NCI-H1436 (cell line): ENCODE results near the gene RPS3A.
"Not testable (repeated sequence)": the region's sequence is repeated elsewhere in the genome, so short reads cannot be mapped to it uniquely, and the experiment has no call there.

Experiments
- DNase-seq: peaks from one replicate; lab custom pipeline; 2025; lab: John Stamatoyannopoulos, UW

RPS3A gene

GRCh38 chr4:151099229-151099975 lies at the start of gene RPS3A:
TSS of gene RPS3A (plus strand) at chr4:151099628. CDS start at chr4:151099653, 25 bp downstream.
- DNase-seq = peak; percentile 96

DNA sequence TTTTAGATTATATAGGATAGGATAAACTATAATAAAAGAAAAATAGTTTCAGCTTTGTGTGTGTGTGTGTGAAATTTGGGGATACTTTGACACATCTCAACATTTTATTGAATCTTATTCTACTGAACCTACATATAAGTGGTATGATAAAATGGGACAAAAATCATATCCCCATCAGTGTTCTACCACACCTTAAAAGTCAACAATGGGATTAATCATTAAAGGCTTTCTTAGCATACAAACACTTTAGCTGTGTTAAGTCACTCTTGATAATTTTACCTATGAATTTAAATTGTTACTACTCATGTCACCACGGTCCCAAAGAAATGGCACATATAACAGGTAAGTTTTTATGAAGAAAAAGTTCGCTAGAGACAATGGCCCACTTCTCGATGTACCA lies 46.6 kb upstream of the RPS3A start:
- DNase-seq = no peak

GRCh38 chr4:151055539-151055938 lies 43.9 kb upstream of the RPS3A start:
- DNase-seq = no peak

DNA sequence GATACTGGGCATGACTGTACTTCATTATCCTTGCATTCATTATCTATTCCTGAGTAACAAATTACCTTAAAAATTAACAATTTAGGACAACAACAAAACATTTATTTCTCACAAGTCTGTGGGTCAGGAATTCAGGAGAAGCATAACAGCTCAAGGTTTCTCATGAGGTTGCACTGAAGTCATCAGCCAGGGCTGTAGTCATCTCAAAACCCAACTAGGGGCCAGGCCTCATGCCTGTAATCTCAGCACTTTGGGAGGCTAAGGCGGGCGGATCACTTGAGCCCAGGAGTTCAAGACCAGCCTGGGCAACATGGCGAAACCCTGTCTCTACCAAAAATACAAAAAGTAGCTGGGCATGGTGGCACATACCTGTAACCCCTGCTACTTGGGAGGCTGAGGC lies 36.3 kb upstream of the RPS3A start:
- DNase-seq = not testable (repeated sequence)

- DNase-seq = no peak
Observed at GRCh38 chr4:151067316-151067970, 32.0 kb upstream of the RPS3A start.

GRCh38 chr4:151074416-151074916 lies 25.0 kb upstream of the RPS3A start:
- no peak for DNase-seq

GRCh38 chr4:151077978-151078377 lies 21.4 kb upstream of the RPS3A start:
- not testable (repeated sequence) for DNase-seq

GRCh38 chr4:151087467-151087866 lies 12.0 kb upstream of the RPS3A start:
- DNase-seq = no peak

DNA sequence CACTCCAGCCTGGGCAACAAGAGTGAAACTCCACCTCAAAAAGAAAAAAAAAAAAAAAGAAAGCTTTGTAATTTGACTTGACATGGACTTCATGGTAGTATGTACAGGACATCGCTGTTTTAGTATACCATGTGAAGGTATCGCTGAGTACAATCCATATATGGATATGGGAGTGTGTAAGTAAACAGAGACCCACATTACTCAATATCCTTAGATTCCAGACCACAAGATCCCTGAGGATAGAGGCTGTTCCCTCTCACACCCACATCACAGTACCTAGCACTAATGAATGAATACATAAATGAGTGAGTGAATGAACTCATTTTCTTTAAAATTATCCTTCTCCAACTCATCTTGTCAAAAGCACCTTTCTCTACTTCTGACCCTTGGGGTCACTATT lies 8.4 kb upstream of the RPS3A start:
- DNase-seq = no peak

DNA sequence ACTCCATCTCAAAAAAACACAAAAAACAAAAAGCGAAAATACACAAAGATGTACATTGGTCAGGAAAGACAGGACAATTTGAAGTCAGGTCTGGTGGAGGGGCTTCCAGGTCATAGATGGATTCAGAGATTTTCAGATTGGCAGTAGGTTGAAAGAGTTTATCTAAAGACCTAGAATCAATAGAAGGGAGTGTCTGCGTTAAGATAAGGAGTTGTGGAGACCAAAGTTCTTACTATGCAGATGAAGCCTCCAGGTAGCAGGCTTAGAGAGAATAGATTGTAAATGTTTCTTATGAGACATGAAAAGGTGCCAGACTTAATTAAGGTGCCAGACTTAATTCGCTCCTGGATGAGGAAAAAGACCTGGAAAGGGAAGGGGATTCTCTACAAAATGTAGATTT lies 6.9 kb upstream of the RPS3A start:
- DNase-seq = no peak

GRCh38 chr4:151093203-151093602 lies 6.2 kb upstream of the RPS3A start:
- no peak for DNase-seq

GRCh38 chr4:151094290-151094751 lies 5.1 kb upstream of the RPS3A start:
- DNase-seq = no peak

DNA sequence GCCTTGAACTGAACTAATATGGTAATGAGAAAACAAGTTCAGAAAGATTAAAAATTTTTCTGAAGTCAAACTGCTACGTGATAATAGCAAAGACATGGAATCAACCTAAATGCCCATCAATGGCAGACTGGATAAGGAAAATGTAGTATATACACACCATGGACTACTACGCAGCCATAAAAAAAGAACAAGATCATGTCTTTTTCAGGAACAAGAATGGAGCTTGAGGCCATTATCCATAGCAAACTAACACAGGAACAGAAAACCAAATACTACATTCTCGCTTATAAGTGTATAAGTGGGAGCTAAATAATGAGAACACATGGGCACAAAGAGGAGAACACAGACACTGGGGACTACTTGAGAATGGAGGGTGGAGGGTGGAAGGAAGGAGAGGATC lies 4.3 kb upstream of the RPS3A start:
- DNase-seq = no peak

DNA sequence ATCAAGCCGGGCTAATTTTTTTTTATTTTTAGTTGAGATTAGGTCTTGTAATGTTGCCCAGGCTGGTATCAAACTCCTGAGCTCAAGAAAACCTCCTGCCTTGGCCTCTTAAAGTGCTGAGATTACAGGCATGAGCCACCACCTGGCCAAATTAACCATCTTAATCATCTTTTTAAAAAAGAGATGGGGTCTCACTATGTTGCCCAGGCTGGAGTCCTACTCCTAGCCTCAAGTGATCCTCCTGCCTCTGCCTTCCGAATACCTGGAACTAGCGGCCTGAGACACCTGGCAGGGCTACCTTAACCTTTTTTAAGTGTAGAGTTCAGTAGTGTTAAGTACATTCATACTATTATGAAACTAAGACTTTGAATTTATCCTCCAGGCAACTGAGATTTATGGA lies 1.7 kb upstream of the RPS3A start:
- no peak for DNase-seq

GRCh38 chr4:151098979-151099228 lies 524 bp upstream of the RPS3A start:
- DNase-seq = no peak

- no peak for DNase-seq
Observed at GRCh38 chr4:151099976-151100417, 569 bp downstream of the RPS3A start.

GRCh38 chr4:151100531-151100930 lies 1.1 kb downstream of the RPS3A start:
- DNase-seq = no peak

GRCh38 chr4:151103758-151104157 lies 4.3 kb downstream of the RPS3A start:
- DNase-seq = no peak

DNA sequence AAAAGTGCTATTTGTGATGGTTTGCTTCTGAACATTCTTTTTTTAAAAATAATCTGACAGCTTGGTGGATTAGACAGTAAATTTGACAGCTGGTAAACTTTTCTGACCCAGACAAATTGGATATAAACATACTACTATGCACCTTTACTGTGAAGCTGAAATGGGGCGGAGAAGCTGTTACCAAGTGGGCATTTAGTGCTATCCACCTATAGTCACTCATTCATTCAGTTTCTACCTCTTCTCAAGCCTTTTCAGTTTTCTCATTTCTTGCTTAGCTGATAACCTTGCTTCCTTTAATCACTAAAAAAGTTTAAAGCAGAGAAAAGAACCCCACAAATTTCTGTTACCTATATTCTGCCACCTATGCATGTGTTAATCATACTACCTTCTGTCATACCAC lies 5.2 kb downstream of the RPS3A start:
- no peak for DNase-seq

GRCh38 chr4:151105454-151106032 lies 6.1 kb downstream of the RPS3A start:
- DNase-seq = no peak

- DNase-seq = no peak
Observed at GRCh38 chr4:151107063-151107462, 7.6 kb downstream of the RPS3A start.

DNA sequence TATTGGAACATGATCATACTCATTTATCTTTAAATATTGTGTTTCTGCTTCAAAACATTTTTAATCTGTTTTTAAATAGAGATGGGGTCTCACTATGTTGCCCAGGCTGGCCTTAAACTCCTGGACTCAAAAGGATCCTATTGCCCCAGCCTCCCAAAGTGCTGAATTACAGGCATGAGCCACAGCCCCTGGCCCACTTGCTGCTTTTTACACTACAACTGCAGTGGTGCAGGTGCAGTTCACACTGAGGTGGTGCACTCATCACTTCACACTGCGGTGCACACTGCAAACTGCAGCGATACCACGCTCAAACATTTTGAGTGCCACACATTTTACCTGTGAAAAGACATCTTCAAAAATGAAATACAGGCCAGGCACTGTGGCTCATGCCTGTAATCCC lies 10.8 kb downstream of the RPS3A start:
- DNase-seq = no peak

GRCh38 chr4:151114338-151114737 lies 14.9 kb downstream of the RPS3A start:
- no peak for DNase-seq
